ENCODE measurements around the gene KLHDC4. TPM values are rescaled to one million over a fixed set of nuclear protein-coding genes. Genes with fewer than 3 reads are reported as not detected.

The KLHDC4 gene
- total and polyA plus RNA-seq, 2 donors (not counting 1 experiment from before 2014, with no cell fraction given) = 51.3 to 90.8 TPM

DNA sequence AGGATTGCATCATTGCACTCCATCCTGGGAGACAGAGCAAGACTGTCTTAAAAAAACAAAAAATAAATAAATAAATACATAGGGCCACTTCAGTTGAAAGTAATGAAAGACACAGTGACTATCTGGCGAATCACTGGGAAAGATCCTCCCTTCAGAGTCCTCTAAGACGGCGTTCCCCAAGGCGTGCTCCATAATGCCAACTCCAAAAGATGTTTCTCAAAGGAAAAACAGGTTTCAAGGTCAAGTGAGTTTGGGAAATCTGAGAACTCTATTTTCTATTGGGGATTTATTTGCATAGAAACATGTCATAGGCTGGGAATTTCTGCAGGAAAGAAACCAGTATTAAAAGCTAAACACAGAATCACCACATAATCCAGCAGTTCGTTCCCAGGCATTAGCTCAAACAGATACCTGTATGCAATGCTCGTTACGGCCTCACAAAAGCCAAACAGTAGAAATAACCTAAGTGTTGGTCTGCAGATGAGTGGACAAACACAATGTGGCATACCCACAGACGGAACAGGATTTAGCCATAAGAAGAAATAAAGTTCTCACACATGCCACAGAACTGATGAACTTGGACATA, 7.9 kb downstream of the KLHDC4 start:
- H3K4me3 ChIP-seq (ENCODE audit: control extremely low read depth in 1 of 5, extremely low read depth in 1 of 5, insufficient read depth in 1 of 5, low read depth in 2 of 5, low read length in 4 of 5) = no peak overlapping the region
- no peaks in the 10 kb centered on the region for H3K4me1 ChIP-seq (ENCODE audit: control insufficient read depth in 2 of 2, insufficient read depth in 2 of 2, low read length in 2 of 2)
- H3K9me3 ChIP-seq (ENCODE audit: control extremely low read depth in 1 of 3, control insufficient read depth in 2 of 3, insufficient read depth in 1 of 3, low read length in 2 of 3) = no peaks in the 10 kb centered on the region
- Mint-ChIP-seq H3K27ac (no peak overlapping the region), H3K4me1 (peaks cover 13% of the 10 kb centered on the region), H3K9me3 (ENCODE audit: insufficient read depth) (no peaks in the 10 kb centered on the region), H3K27me3 (no peaks in the 10 kb centered on the region), H3K4me3 (no peak overlapping the region)
- TF ChIP-seq, protein P1, sequence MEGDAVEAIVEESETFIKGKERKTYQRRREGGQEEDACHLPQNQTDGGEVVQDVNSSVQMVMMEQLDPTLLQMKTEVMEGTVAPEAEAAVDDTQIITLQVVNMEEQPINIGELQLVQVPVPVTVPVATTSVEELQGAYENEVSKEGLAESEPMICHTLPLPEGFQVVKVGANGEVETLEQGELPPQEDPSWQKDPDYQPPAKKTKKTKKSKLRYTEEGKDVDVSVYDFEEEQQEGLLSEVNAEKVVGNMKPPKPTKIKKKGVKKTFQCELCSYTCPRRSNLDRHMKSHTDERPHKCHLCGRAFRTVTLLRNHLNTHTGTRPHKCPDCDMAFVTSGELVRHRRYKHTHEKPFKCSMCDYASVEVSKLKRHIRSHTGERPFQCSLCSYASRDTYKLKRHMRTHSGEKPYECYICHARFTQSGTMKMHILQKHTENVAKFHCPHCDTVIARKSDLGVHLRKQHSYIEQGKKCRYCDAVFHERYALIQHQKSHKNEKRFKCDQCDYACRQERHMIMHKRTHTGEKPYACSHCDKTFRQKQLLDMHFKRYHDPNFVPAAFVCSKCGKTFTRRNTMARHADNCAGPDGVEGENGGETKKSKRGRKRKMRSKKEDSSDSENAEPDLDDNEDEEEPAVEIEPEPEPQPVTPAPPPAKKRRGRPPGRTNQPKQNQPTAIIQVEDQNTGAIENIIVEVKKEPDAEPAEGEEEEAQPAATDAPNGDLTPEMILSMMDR (IDR thresholded peaks at IDR 0.05) = no peak
- no peak for TF ChIP-seq EZH2 (IDR thresholded peaks at IDR 0.05; ENCODE audit: borderline replicate concordance, insufficient read depth, low read depth, low read length, poor library complexity, severe bottlenecking)
- DNase-seq (no peak), ATAC-seq (ENCODE audit: low read depth) (no peak)
- POLR2A ChIA-PET = no interaction called here
- intact Hi-C loops (cut with micrococcal nuclease) = no loop called here
- H4K20me1 ChIP-seq (ENCODE audit: control insufficient read depth, insufficient read depth, low read length, poor library complexity, severe bottlenecking) = peaks cover 9% of the 10 kb centered on the region
- H2AFZ ChIP-seq (ENCODE audit: insufficient read depth, low read depth, low read length, poor library complexity, severe bottlenecking) = no peak overlapping the region
- CTCF ChIA-PET = interaction anchor here (1.0 kb wide), 1 partner anchor 11 kb away, joined by 5 read pairs; no protein-coding TSS in a partner anchor
- H3K79me2 ChIP-seq (ENCODE audit: control insufficient read depth, insufficient read depth, low read length) = peaks cover 75% of the 10 kb centered on the region
- H3K4me2 ChIP-seq (replicated peaks; ENCODE audit: low read depth, low read length, poor library complexity, severe bottlenecking) = no peak overlapping the region
- H3K36me3 ChIP-seq (replicated peaks in 1 of 2; ENCODE audit: control extremely low read depth in 1 of 2, control insufficient read depth in 1 of 2, extremely low read depth in 1 of 2, insufficient read depth in 2 of 2, low read length in 1 of 2) = peaks cover 2 to 70% of the 10 kb centered on the region in 2 experiments
- H3K27me3 ChIP-seq (replicated peaks in 1 of 4; ENCODE audit: control extremely low read depth in 1 of 4, control insufficient read depth in 3 of 4, insufficient read depth in 4 of 4, low read length in 3 of 4) = no peaks in the 10 kb centered on the region
- H3K27ac ChIP-seq (ENCODE audit: low read length in 2 of 2) = no peak overlapping the region
- 97% methylated on average over 8 of the region's 8 CpGs for WGBS (ENCODE audit: insufficient coverage)
- H3K9ac ChIP-seq (ENCODE audit: low read length) = no peak overlapping the region

GRCh38 chr16:87754535-87754934, 11.3 kb downstream of the KLHDC4 start:
- 96% methylated on average over 10 of the region's 11 CpGs for WGBS (ENCODE audit: insufficient coverage)

More at GRCh38 chr16:87754535-87754934, 11.3 kb downstream of the KLHDC4 start:
- Histone ChIP-seq H3K9ac (ENCODE audit: low read length) (no peak overlapping the region), H3K9me3 (ENCODE audit: control extremely low read depth in 1 of 3, control insufficient read depth in 2 of 3, insufficient read depth in 1 of 3, low read length in 2 of 3) (no peaks in the 10 kb centered on the region), H3K4me1 (ENCODE audit: control insufficient read depth in 2 of 2, insufficient read depth in 2 of 2, low read length in 2 of 2) (no peaks in the 10 kb centered on the region), H3K79me2 (ENCODE audit: control insufficient read depth, insufficient read depth, low read length) (peaks cover 74% of the 10 kb centered on the region), H4K20me1 (ENCODE audit: control insufficient read depth, insufficient read depth, low read length, poor library complexity, severe bottlenecking) (peaks cover 16% of the 10 kb centered on the region), H3K4me2 (replicated peaks; ENCODE audit: low read depth, low read length, poor library complexity, severe bottlenecking) (no peak overlapping the region), H3K36me3 (replicated peaks in 1 of 2; ENCODE audit: control extremely low read depth in 1 of 2, control insufficient read depth in 1 of 2, extremely low read depth in 1 of 2, insufficient read depth in 2 of 2, low read length in 1 of 2) (peaks cover 2 to 69% of the 10 kb centered on the region in 2 experiments), H3K27ac (ENCODE audit: low read length in 2 of 2) (no peak overlapping the region), H2AFZ (ENCODE audit: insufficient read depth, low read depth, low read length, poor library complexity, severe bottlenecking) (no peak overlapping the region), H3K4me3 (ENCODE audit: control extremely low read depth in 1 of 5, extremely low read depth in 1 of 5, insufficient read depth in 1 of 5, low read depth in 2 of 5, low read length in 4 of 5) (no peak overlapping the region), H3K27me3 (replicated peaks in 1 of 4; ENCODE audit: control extremely low read depth in 1 of 4, control insufficient read depth in 3 of 4, insufficient read depth in 4 of 4, low read length in 3 of 4) (no peaks in the 10 kb centered on the region)
- Mint-ChIP-seq H3K27ac (no peak overlapping the region), H3K9me3 (ENCODE audit: insufficient read depth) (no peaks in the 10 kb centered on the region), H3K4me1 (no peaks in the 10 kb centered on the region), H3K27me3 (no peaks in the 10 kb centered on the region), H3K4me3 (no peak overlapping the region)
- ATAC-seq (ENCODE audit: low read depth) (no peak), DNase-seq (no peak)
- ChIA-PET POLR2A (no interaction called here), CTCF (interaction anchor here (1.0 kb wide), 1 partner anchor 14 kb away, joined by 3 read pairs; no protein-coding TSS in a partner anchor)
- intact Hi-C loops (cut with micrococcal nuclease) = no loop called here
- TF ChIP-seq, protein P1 (IDR thresholded peaks at IDR 0.05) = no peak
- TF ChIP-seq EZH2 (IDR thresholded peaks at IDR 0.05; ENCODE audit: borderline replicate concordance, insufficient read depth, low read depth, low read length, poor library complexity, severe bottlenecking) = no peak

Data from B cell (primary cell).